H1 (cell line): ENCODE data around the gene OR5D18.

Experiments used
- BRCA1 ChIP-seq: IDR thresholded peaks from 2 replicates; pipeline ENCODE4 v1.6.1; 2012; ENCODE audit warnings: low read depth, low read length, improper control_type of control experiment
- CREB1 ChIP-seq: IDR thresholded peaks from 2 replicates; pipeline ENCODE4 v1.6.1; 2012; ENCODE audit warnings: inconsistent platforms
- CTCF ChIP-seq, 3 experiments: IDR thresholded peaks; 1 replicate in 2 of 3; 2 replicates in 1 of 3; pipeline versions ENCODE4 v1.5.1 to v1.6.1; 2011; ENCODE audit warnings: low read length in 3 of 3, mild to moderate bottlenecking in 3 of 3, inconsistent platforms in 2 of 3, low read depth in 1 of 3, moderate library complexity in 1 of 3; ENCODE audit not compliant: insufficient read depth in 1 of 3; ENCODE audit errors: control extremely low read depth in 1 of 3
- EZH2 ChIP-seq: fragments of 200-600 bp; sonication (generic); IDR thresholded peaks from 2 replicates; pipeline ENCODE4 v1.7.1; 2012; ENCODE audit warnings: low read depth, mild to moderate bottlenecking, moderate library complexity, low read length, inconsistent platforms; ENCODE audit not compliant: severe bottlenecking
- NANOG ChIP-seq: IDR thresholded peaks from 2 replicates; pipeline ENCODE4 v1.6.1; 2011; ENCODE audit warnings: low read length, low read depth, mild to moderate bottlenecking, inconsistent platforms; ENCODE audit not compliant: insufficient read depth, poor library complexity, severe bottlenecking
- RFX5 ChIP-seq: IDR thresholded peaks from 2 replicates; pipeline ENCODE4 v1.6.1; 2011; ENCODE audit warnings: low read depth, low read length, improper control_type of control experiment, borderline replicate concordance
- USF2 ChIP-seq: IDR thresholded peaks from 2 replicates; pipeline ENCODE4 v1.6.1; 2011; ENCODE audit warnings: low read length, improper control_type of control experiment

GRCh38 chr11:55773138-55773537, 46.3 kb upstream of the OR5D18 start, which contains the start of gene OR5D13:
- TF ChIP-seq CTCF (IDR thresholded peaks at IDR 0.05; ENCODE audit: control extremely low read depth in 1 of 3, insufficient read depth in 1 of 3, low read depth in 1 of 3, low read length in 3 of 3) (no peak), EZH2 (no peak), CREB1 (no peak), BRCA1 (no peak), RFX5 (no peak), NANOG (no peak), USF2 (no peak)
